GM12874 (cell line): Measurements from ENCODE around the gene PTPRN2.

Experiments used
- CTCF ChIP-seq: IDR thresholded peaks from 2 replicates; pipeline ENCODE4 v1.5.1; 2011; ENCODE audit warnings: low read depth, mild to moderate bottlenecking, control low read depth, low read length, moderate library complexity; ENCODE audit not compliant: insufficient read depth

Gene PTPRN2

DNA sequence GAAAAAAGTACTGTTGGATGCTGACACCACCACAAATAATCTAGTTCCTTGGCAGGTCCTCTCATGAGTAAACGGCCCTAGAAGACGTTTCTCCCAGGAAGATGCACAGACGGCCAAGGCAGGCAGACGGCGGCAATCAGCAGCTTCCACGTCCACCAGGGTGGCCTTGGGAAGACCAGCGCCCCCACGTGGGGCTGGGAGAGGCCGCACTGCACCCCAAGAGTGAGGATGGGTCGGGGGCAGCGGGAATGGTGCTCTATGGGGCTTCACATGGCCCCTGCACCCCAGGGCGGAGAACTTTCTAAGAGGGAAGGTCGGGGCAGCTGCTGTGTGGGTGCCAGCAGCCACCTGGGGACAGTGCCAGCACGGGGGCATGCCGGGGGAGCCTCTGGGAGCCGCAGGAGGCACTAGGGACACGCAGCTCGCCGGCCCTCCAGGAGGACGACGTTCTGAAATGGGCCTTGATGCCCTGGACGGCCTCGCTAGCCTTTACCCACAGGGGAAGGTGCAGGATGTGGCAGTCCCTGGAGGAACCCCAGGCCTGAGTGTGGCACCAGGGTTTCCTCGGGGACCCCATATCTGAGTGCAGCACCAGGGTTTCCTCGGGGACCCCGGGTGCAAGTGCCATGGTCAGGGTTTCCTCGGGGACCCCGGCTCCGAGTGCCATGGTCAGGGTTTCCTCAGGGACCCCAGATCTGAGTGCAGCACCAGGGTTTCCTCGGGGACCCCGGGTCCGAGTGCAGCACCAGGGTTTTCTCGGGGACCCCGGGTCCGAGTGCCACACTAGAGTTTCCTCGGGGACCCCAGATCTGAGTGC lies 710.9 kb downstream of the PTPRN2 start:
- TF ChIP-seq CTCF, result no peak

DNA sequence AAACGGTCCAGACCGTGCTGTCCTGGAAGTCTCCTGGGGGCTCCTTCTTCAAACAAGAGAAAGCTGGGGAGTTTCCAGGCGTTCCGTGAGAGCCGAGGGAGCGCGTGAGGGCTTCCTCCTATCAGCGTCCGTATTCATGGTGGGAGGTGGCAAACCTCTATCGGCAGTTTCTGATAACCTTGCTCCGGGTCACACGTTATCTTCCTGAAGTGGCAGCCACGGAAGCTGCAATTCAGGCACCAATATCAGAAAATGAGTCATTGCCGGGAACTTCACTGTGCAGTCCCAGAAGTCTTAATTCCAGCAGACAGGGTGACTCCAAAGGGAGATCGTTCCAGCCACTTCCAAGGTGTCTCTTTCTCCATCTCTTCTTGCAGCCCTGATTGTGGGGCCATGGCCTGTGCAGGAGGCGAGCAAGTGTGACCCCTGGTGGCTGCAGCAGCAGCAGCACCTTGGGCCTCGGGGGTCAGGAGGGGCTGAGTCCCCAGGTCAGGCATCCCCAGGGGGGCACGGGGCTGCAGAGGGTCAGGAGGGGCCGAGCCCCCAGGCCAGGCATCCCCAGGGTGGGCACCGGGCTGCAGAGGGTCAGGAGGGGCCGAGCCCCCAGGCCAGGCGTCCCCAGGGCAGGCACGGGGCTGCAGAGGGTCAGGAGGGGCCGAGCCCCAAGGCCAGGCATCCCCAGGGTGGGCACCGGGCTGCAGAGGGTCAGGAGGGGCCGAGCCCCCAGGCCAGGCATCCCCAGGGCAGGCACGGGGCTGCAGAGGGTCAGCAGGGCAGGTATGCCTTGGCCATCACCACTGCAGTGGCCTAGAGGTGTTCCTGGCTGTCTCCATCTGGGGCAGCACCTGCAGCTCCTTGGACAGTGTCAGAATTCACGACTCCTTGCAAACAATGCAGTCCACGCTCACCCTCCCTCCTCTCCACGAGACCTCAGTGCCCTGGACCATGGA lies 712.1 kb downstream of the PTPRN2 start:
- TF ChIP-seq CTCF, result no peak

DNA sequence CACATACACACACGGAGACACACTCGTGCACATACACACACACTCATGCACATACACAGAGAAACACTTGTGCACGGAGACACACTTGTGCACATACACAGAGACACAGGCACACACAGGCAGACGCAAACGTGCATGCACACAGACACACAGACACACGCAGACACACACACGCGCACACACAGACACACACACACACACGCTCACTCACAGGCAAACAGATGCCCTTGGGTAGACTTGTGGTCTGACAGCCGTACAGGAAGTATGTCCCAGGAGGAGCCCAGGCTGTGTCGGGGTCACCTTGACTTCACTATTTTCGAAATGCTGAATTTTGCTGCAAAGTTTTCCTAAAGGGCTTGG lies 712.8 kb downstream of the PTPRN2 start:
- TF ChIP-seq CTCF, result no peak

- TF ChIP-seq CTCF, result no peak
Observed at GRCh38 chr7:157874208-157874816, 713.3 kb downstream of the PTPRN2 start.

DNA sequence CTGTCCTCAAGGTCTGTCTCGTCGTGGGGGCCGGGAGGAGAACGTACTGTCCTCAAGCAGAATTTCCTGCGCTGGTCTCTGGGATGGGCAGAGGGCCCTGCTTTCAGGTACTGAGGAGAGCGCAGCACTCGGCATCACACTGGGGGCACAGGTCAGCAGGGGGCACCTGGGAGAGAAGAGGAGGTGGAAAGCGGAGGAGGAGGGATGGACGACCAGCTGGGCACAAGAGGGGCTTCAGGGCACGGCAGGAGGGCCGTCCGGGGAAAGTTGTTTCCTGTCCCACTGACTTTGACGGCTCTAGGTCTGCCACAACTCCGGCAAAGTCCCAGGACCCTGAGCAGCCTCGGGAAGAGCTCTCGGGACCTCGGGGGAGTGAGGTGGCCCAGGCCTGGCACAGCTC lies 714.0 kb downstream of the PTPRN2 start:
- no peak for TF ChIP-seq CTCF

DNA sequence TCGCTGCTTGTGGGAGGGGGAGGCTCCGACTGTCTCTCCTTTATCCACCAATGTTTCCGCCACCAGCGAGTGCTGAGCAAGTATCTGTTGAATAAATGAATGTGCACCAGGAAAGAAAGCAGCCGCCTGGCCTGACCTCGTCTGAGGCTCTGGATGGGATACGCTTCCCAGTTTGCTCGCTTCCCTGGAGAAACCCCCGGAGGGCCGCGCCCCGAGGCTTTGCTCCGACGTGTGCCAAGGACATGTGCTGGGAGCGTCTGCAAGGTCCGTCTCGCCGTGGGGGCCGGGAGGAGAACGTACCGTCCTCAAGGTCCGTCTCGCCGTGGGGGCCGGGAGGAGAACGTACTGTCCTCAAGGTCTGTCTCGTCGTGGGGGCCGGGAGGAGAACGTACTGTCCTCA lies 714.4 kb downstream of the PTPRN2 start:
- no peak for TF ChIP-seq CTCF

DNA sequence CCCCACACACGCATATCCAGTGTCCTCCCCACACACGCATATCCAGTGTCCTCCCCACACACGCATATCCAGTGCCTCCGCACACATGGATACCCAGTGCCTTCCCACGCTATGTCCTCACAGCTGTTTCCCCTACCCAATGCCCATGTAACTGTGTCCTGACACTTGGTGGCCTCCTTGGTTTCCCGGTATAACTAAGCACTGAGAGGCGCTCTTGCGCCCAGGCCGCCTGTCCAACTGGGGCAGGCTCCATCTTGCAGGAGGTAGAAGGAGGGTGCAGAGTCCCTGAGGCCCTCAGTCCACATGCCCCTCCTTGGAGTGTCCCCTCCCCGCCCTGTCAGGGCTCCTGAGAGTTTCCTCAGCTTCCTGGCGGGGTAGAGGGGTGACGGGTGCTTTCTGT lies 715.2 kb downstream of the PTPRN2 start:
- TF ChIP-seq CTCF, result no peak
